K562 (cell line): ENCODE measurements around the gene ATL3. TPM values are rescaled to one million over a fixed set of nuclear protein-coding genes. Genes with fewer than 3 reads are reported as not detected.
A peak's percentile ranks its signal among the peaks of the same experiment; 100 is the strongest.

Experiments
- DDX20 ChIP-seq: fragments of 450-650 bp; IDR thresholded peaks from 2 replicates; pipeline ENCODE4 v1.6.1; 2016; ENCODE audit warnings: missing genetic modification characterization, low read depth, mild to moderate bottlenecking, missing compliant biosample characterization, moderate library complexity
- FUS ChIP-seq: fragments of 200-400 bp; formaldehyde crosslinking; optimal IDR thresholded peaks from 2 replicates; pipeline ENCODE3; 2017; ENCODE audit warnings: low read depth, low read length
- HDAC3 ChIP-seq: fragments of 450-650 bp; IDR thresholded peaks from 2 replicates; pipeline ENCODE4 v1.6.1; 2018; ENCODE audit warnings: borderline replicate concordance, mild to moderate bottlenecking, moderate library complexity; ENCODE audit not compliant: partially characterized antibody
- MEIS2 ChIP-seq: fragments of 450-650 bp; IDR thresholded peaks from 2 replicates; pipeline ENCODE4 v1.6.1; 2014; ENCODE audit warnings: mild to moderate bottlenecking; ENCODE audit not compliant: partially characterized antibody
- NFE2L1 ChIP-seq: fragments of 450-650 bp; IDR thresholded peaks from 2 replicates; pipeline ENCODE4 v1.6.1; 2016; ENCODE audit warnings: missing genetic modification characterization, low read depth, mild to moderate bottlenecking, missing compliant biosample characterization, moderate library complexity, borderline replicate concordance
- OTX1 ChIP-seq: fragments of 450-650 bp; formaldehyde crosslinking; IDR thresholded peaks from 2 replicates; pipeline ENCODE4 v1.4.0; 2022; ENCODE audit warnings: mild to moderate bottlenecking
- PHF8 ChIP-seq: fragments of 200-600 bp; sonication (generic); IDR thresholded peaks from 2 replicates; pipeline ENCODE4 v1.6.1; 2012; ENCODE audit warnings: mixed run types, mild to moderate bottlenecking, inconsistent platforms, low read length, moderate library complexity, borderline replicate concordance
- PTRF ChIP-seq: fragments of 450-650 bp; IDR thresholded peaks from 2 replicates; pipeline ENCODE4 v1.6.1; 2016; ENCODE audit warnings: mild to moderate bottlenecking, missing genetic modification characterization, missing compliant biosample characterization
- RBM15 ChIP-seq: fragments of 200-400 bp; formaldehyde crosslinking; IDR thresholded peaks from 2 replicates; pipeline ENCODE4 v1.6.1; 2018; ENCODE audit warnings: mild to moderate bottlenecking, low read length, moderate library complexity; ENCODE audit not compliant: insufficient read depth
- ZBTB26 ChIP-seq: fragments of 450-650 bp; formaldehyde crosslinking; IDR thresholded peaks from 2 replicates; pipeline ENCODE4 v1.4.0; 2022; ENCODE audit warnings: missing genetic modification characterization
- ZBTB7A ChIP-seq: IDR thresholded peaks from 2 replicates; pipeline ENCODE4 v1.6.1; 2011; ENCODE audit warnings: low read depth, mild to moderate bottlenecking, low read length, moderate library complexity, borderline replicate concordance; ENCODE audit not compliant: control insufficient read depth
- ZNF175 ChIP-seq: fragments of 200-800 bp; sonication (Bioruptor generic); IDR thresholded peaks from 2 replicates; pipeline ENCODE4 v1.6.1; 2016; ENCODE audit warnings: low read depth, mild to moderate bottlenecking, missing genetic modification characterization, missing compliant biosample characterization
- ZNF609 ChIP-seq: sonication (generic); formaldehyde crosslinking; IDR thresholded peaks from 2 replicates; pipeline ENCODE4 v1.8.1; 2023; ENCODE audit warnings: missing genetic modification reagents, mild to moderate bottlenecking, borderline replicate concordance
- polyA plus RNA-seq, 8 experiments: library from polyadenylated mRNA; depleted of rRNA in 4 of 8; stranded (reverse) in 5 of 8; unstranded in 3 of 8; fragments of >200 nt; fragmentation: Nextera tagmentation in 2 of 8; fragmentation: Illumina TruSeq in 1 of 8; extraction: Ambion mirVana in 2 of 8; extraction: Trizol in 1 of 8; gene quantifications; 2 replicates each; pipeline versions ENCODE4 v1.2.1 to v1.2.3, GENCODE V29; 2011 to 2014; ENCODE audit warnings: inconsistent platforms in 1 of 8, missing spikeins in 1 of 8
- total RNA-seq, 7 experiments: library from RNA; depleted of rRNA in 6 of 7; stranded (reverse); fragments of >200 nt in 6 of 7; fragmentation: Illumina TruSeq in 2 of 7; extraction: Trizol in 2 of 7; gene quantifications; 2 replicates each; pipeline versions ENCODE4 v1.2.1 to v1.2.3, GENCODE V29; 2011 to 2021; ENCODE audit warnings: low replicate concordance in 1 of 7
- TF ChIP-seq, protein P1 (sequence below): fragments of 250-450 bp; sonication (Bioruptor Pico); IDR thresholded peaks from 2 replicates; pipeline ENCODE4 v1.5.0; 2021
- TF ChIP-seq, protein P2 (sequence below): sonication (generic); formaldehyde crosslinking; IDR thresholded peaks from 2 replicates; pipeline ENCODE4 v1.8.1; 2023; ENCODE audit warnings: mild to moderate bottlenecking, missing genetic modification reagents

The ATL3 gene
- total and polyA plus RNA-seq, 9 of the 15 experiments (the other 6 are each of a cell fraction or from before 2014, with no cell fraction given) = 18.2 to 39.8 (median 23.9) TPM

DNA sequence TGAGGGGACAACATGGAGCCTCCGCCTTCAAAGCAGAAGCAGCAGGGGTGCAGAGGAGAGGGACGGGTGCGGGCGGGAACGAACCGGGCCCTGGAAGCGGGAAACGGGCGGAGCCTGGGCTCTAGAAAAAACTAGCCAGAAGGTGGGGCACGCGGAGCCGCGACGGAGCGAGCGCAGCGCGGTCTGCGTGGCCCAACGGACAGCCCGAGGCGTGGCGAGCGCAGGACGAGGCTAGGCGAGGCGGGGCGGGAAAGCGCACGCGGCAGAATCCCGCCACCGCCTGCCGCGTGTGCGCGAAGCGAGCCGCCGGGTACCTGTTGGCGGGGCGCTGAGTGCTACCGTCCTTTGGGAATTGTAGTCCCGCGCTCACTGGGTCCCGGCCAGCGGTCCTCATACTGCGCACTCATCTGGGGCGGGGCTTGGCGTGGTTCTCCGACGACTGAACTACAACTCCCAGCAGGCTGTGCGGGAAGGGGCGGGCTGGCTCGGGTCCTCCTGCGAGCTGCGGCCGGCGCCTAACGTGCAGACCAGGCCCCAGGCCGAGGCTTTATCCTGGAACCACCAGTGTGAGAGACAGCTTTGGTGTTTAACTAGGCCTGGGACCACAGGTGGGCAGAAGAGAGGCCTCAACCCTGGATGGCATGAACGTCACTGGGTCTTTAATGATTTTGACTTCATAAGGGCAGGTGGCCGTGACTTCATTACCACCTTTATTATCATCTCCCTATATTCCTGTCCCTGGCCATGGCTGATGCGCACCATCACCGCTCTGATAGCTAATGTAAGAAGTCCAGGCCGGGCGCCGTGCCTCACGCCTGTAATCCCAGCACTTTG, at the start of gene ATL3 (continued):
- TF ChIP-seq DDX20 (no peak), ZNF609 (CRISPR knock-in tag) (peak; percentile 100), HDAC3 (no peak), ZBTB7A (peak; percentile 57; the same call in 1 of the 2 replicates), MEIS2 (peak; percentile 3), NFE2L1 (tag) (no peak), PTRF (tag) (no peak), ZBTB26 (CRISPR knock-in tag) (no peak), FUS (no peak), RBM15 (no peak), PHF8 (peak; percentile 61; the same call in 1 of the 2 replicates), OTX1 (CRISPR knock-in tag) (peak; percentile 81; the same call in 1 of the 2 replicates), ZNF175 (CRISPR knock-in tag) (peak; percentile 89)
- TF ChIP-seq, protein P1, sequence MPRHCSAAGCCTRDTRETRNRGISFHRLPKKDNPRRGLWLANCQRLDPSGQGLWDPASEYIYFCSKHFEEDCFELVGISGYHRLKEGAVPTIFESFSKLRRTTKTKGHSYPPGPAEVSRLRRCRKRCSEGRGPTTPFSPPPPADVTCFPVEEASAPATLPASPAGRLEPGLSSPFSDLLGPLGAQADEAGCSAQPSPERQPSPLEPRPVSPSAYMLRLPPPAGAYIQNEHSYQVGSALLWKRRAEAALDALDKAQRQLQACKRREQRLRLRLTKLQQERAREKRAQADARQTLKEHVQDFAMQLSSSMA = no peak
- TF ChIP-seq, protein P2, sequence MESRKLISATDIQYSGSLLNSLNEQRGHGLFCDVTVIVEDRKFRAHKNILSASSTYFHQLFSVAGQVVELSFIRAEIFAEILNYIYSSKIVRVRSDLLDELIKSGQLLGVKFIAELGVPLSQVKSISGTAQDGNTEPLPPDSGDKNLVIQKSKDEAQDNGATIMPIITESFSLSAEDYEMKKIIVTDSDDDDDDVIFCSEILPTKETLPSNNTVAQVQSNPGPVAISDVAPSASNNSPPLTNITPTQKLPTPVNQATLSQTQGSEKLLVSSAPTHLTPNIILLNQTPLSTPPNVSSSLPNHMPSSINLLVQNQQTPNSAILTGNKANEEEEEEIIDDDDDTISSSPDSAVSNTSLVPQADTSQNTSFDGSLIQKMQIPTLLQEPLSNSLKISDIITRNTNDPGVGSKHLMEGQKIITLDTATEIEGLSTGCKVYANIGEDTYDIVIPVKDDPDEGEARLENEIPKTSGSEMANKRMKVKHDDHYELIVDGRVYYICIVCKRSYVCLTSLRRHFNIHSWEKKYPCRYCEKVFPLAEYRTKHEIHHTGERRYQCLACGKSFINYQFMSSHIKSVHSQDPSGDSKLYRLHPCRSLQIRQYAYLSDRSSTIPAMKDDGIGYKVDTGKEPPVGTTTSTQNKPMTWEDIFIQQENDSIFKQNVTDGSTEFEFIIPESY (CRISPR knock-in tag) = peak; percentile 100
